Lung microvascular endothelial cell (primary cell): ENCODE data around the gene RABIF. TPM values are rescaled to one million over a fixed set of nuclear protein-coding genes. Genes with fewer than 3 reads are reported as not detected.
"Not testable (repeated sequence)": the region's sequence is repeated elsewhere in the genome, so short reads cannot be mapped to it uniquely, and the experiment has no call there.

Experiments
- DNase-seq, 2 donors: peaks; one replicate each; pipeline versions ENCODE4 v3.0.0 to v3.0.0-alpha.2; 2010; ENCODE audit warnings: low read depth in 2 of 2
- total RNA-seq: library from RNA; depleted of rRNA; stranded (reverse); fragments of >200 nt; gene quantifications from 2 replicates; pipeline ENCODE4 v1.2.1, GENCODE V29; 2014

Gene RABIF
- total RNA-seq, result 9.4 and 14.3 TPM in 2 replicates

DNA sequence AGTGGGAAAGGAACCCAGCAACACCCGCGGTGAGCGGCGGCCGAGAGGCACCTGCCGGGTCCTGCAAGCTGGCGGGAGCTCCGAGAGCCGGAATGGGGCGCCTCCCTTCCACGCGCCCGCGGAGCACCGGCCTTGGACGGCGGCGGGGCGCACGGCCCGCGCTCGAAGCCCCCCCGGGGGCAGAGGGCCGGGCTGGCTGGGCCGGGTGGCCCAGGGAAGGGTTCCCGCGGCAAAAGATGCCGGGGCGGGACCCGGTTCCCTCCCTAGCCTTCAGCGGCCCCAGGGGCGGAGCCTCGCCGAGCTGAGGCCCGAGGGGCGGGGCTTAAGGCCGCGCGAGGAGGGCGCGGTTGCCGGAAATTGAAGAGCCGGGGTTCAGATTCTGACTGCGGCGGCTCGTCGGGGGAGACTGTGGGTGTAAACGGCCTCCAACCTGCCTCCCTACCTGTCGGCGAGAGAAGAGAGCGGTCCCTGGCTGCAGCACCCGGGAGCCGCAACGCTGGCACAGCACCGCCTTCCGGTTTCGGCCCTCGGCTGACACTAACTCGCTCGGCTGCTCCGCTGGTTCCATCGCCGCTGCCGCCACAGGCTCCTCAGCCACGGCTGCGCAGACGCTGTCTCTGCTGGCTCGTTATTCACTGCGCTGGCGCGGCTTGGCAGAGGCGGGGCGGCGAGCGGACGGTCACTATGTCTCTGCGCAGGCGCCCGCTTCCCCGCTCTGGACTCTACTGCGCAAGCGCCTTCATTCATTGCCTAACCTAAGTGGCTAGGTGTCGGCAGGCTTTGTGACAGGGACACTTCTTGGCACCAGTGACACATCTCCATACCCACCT lies at the start of gene RABIF:
RABIF (minus strand) TSS at position 619 of the 830 bp plus-strand sequence; CDS start at position 568, 51 bp downstream.
- DNase-seq, result peak; percentile 96 to 97

DNA sequence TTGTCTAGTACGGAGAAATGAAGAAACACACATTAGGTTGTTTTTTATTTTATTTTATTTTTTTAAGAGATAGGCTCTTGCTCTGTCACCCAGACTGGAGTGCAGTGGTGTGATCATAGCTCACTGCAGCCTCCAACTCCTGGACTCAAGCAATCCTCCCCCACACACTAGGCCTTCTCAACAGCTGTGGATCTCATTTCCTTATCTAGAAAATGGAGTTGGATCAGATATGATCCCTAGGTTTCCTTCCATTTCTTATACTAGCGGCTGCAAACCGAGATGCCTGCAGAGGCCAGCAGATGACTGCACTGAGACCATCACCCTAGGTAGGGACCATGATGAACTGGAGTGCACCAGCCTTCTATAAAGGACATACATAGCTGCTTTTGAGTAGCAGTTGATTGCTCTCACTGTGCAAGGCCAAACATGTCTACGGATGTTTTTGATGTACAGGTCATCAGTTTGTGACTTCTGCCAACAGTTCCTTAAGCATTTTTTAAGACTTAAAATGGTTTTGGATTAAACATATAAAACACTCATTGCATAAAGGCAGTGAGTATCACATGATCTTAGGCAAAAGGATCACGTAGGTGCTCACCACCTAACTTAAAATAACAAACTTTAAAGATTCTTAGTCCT lies 49.5 kb upstream of the RABIF start:
- no peak for DNase-seq

DNA sequence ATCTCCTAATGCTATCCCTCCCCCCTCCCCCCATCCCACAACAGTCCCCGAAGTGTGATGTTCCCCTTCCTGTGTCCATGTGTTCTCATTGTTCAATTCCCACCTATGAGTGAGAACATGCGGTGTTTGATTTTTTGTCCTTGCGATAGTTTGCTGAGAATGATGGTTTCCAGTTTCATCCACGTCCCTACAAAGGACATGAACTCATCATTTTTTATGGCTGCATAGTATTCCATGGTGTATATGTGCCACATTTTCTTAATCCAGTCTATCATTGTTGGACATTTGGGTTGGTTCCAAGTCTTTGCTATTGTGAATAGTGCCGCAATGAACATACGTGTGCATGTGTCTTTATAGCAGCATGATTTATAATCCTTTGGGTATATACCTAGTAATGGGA lies 47.5 kb upstream of the RABIF start:
- DNase-seq, result not testable (repeated sequence)

DNA sequence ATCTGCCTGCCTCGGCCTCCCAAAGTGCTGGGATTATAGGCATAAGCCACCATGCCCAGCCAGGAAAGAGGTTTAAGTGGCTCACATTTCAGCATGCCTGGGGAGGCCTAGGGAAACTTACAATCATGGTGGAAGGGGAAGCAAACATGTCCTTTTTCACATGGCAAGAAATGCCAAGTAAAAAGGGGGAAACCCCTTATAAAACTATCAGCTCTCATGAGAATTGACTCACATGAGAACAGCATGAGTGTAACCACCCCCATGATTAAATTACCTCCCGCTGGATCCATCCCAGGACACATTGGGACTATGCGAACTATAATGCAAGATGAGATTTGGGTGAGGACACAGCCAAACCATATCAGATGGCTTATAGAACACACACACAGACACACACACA lies 46.9 kb upstream of the RABIF start:
- DNase-seq, result no peak

DNA sequence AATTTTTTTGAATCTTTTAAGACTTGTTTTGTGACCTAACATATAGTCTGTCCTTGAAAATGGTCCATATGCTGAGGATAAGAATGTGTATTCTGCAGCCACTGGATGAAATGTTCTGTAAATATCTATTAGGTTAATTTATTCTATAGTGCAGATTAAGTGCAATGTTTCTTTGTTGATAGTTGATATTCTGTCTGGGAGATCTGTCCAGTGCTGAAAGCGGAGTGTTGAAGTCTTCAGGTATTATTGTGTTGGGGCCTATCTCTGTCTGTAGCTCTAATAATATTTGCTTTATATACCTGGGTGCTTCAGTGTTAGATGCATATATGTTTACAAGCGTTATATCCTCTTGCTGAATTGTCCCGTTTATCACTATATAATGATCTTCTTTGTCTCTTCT lies 45.8 kb upstream of the RABIF start:
- DNase-seq, result no peak

DNA sequence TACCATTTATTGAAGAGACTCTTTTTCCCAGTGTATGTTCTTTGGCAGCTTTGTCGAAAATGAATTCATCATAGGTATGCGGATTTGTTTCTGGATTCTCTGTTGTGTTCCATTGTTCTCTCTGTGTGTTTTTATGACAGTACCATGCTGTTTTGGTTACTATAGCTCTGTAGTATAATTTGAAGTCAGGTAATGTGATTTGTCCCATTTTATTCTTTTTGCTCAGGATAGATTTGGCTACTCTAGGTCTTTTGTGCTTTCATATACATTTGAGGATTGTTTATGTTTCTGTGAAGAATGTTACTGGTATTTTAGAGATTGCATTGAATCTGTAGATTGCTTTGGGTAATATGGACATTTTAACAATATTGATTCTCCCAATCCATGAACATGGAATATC lies 43.5 kb upstream of the RABIF start:
- no peak for DNase-seq

DNA sequence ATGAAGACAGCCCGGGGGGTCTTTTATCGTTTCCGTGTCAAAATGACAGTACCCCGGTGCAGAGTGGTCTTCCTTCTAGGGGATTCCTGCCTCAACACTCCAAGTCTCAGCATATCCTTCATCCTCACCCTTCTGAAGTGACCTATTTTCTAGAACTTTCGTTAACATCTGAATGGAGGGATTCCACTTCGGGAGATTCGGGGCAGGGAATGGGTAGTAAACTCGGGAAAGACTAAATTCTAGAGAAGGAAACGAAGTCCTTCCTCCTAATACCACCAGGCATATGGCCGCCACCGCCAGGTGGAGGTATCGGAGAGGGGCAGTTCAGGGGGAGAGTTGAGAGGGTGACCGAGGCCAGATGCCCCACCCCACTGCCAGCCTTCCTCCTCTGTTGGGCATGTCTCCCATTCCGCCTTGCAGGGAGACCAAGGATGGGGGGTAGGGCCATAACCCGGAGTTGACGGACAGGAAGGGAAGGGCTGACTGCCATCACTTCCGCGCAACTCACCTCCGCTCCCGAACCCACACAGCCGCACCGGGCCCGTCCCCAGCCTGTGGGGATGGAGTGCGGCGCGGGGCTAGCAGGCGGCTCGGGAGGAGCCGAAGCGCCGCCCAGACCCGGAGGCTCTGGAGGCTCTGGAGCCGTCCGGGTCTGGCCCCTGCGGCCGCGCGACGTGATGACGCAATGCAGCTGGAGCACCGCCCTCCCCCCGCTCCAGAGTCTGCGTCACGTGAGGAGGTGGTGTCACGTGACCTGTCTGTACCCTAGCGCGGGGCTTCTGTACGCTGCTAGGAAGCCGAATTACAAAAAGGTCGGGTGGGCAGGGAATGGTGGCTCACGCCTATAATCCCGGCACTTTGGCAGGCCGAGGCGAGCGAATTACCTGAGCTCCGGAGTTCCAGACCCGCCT lies 37.9 kb upstream of the RABIF start, which contains the start of gene KLHL12:
KLHL12 (minus strand) TSS at position 654 of the 911 bp plus-strand sequence. CDS start 2,072 bp downstream, outside the sequence.
- DNase-seq, result peak; percentile 98 to 99

DNA sequence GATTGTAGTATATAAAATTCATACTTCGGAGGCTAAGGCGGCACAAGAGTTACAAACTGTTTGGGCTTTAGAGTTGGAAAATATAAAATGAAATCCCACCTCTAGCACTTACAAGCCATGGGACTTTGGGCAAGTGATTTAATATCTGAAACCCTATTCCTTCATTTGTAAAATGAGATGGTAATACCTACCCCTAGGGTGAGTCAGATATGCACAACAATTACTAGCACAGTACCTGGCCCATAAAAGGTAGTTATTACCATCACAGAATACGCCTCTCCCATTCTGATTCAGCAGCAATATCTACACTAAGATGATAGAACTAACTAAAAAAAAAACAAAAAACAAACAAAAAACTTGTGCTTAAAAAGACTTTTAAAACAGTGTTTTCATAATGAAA lies 34.6 kb upstream of the RABIF start:
- DNase-seq, result no peak

DNA sequence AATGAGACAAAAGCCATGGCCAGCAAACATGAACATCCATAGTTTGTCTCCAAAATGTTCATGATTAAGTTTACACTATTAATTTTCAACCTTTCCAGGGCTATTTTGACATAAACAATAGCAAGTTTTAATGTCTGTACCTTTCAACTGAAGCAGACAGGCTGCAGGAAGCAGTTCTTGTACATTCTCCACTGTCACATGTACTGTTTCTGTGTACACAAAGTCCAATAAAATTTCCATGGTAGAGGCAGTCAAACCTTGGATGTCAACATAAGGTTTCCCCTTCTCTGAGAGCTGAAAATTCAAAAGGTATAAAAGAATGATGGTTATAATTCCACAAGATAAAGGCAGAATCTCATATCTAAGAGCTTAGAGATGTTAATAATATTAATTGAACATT lies 30.7 kb upstream of the RABIF start:
- no peak for DNase-seq

DNA sequence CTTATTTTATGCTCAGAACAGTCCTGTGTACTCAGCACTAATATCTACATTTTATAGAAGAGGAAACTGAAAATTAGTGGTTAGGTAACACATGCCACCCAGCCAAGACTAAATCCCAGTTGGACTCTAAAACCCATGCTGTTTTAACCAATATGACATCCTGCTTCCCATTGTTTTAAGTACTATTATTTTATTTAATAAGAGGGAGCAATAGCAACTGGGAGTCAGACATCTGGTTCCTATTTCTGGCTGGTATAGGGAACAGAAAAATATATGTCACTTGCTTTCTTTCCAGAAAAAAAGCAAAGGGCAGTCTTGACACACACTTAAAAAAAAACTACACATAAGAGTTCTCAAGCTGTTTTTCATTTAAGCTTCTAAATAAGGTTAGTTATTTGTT lies 26.2 kb upstream of the RABIF start:
- no peak for DNase-seq

DNA sequence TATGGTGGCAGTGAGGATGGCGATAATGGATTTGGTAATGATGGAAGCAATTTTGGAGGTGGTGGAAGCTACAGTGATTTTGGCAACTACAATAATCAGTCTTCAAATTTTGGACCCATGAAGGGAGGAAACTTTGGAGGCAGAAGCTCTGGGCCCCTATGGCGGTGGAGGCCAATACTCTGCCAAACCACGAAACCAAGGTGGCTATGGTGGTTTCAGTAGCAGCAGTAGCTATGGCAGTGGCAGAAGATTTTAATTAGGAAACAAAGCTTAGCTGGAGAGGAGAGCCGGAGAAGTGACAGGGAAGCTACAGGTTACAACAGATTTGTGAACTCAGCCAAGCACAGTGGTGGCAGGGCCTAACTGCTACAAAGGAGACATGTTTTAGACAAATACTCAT lies 23.5 kb upstream of the RABIF start:
- DNase-seq, result not testable (repeated sequence)

DNA sequence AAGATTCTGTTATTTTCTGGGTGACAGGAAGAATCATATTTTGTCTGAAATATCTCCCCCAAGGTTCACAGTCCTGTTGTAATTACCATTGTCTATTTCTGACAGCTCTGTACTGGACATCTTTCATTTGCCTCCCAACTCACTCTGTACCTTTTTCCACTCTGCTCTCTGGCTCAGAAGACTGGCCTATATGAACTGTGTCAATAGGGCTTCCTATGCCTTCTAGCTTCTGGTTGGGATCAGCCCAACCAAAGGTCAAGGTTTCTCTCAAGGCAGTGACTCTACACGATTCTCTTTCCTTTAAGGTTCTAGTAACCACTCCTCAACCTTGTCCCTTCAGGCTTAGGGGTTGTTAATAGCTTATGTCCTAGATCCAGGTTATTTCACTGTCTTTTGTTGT lies 20.5 kb upstream of the RABIF start:
- no peak for DNase-seq

DNA sequence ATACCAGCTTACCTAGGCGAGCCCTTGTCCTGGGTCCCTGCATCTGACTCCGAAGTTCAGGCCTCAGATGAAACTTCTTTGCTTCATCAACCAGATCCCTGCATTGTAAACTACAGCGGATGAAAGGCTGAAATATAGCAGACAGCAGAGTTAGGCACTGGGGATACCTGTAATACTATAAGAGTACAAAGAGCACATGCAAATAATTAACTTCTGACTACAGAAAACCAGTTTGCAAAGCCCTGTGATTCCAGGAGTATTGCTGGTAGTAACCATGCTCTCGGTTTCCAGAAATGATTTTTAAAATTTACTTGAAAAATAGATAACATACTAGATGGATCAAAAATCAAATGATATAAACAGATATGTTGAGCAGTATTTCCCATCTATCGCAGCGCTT lies 20.0 kb upstream of the RABIF start:
- no peak for DNase-seq

DNA sequence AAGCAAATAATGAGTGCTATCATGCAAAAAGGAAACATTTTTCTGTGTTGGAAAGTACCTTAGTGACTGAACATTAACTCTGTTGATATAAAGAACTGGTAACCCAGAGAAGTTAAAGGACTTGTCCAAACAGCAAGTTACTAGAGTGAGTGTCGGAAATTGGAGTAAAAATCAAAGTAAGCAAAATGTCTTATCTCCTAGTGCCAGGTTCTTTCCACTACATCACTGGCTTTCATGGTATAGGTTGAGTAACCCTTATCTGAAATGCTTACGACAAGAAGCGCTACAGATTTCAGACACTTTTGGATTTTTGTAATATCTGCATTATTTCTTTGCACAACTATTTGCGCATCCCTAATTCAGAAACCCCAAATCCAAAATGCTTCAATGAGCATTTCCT lies 16.4 kb upstream of the RABIF start:
- DNase-seq, result no peak

DNA sequence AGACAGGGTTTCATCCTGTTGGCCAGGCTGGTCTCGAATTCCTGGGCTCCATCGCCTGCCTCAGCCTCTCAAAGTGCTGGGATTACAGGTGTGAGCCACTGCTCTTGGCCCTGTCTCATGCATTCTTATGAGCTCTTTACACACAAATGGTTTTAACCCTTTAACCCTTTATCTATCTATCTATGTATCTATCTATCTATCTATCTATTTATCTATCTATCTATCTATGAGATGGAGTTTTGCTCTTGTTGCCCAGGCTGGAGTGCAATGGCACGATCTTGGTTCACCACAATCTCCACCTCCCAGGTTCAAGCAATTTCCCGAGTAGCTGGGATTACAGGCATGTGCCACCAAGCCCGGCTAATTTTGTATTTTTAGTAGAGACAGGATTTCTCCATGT lies 14.9 kb upstream of the RABIF start:
- not testable (repeated sequence) for DNase-seq

DNA sequence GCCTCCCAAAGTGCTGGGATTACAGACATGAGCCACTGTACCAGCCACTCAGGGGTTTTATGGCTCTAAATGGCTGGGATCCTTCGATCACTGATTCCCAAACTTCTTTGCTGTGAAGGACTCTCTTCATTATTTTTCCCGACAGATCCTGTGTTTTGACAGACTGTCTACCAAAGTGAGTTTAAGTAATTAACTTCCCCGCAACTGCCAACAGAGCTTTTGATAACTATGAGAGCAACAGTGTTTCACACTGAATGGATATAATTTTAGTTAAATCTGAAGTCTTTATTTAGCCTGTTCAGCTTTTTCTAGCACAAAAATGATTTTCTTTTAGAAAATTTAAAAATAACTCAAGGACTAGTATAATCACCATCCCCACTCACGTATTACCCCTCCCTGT lies 12.6 kb upstream of the RABIF start:
- no peak for DNase-seq

DNA sequence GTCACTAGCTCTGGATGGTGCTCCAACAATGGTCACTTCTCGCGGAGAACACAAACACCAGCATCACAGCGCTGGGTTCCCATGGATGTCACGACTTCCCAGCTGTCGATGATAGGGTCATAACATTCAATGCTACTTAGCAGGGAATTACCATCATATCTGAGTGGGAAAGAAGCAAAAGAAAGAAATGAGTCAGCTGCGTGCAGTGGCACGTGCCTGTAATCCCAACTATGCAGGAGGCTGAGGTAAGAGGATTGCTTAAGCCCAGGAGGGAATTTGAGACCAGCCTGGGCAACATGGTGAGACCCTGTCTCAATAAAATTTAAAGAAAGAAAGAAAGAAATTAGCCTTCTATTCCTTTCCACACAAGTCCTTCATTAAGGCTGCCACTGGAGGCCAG lies 3.6 kb upstream of the RABIF start:
- DNase-seq, result no peak

DNA sequence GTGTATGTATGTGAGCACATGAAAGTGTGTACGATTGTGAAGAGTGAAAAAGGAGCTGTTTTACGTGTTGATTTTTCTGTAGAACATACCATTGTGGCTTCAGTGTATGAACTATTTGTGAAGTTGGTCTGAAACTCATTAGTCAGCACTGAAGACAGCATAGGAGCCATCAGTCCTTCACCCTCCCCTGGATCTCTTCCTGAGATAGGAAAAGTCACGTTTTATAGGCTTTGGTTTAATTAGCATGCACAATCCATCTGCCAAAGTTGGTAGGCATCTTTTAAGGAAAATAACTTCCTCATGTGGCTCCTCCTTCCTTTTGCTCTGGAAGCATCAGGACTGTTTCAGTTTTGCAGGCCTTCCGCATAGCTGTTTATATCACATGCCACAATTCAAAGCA lies 1.4 kb upstream of the RABIF start:
- DNase-seq, result no peak

DNA sequence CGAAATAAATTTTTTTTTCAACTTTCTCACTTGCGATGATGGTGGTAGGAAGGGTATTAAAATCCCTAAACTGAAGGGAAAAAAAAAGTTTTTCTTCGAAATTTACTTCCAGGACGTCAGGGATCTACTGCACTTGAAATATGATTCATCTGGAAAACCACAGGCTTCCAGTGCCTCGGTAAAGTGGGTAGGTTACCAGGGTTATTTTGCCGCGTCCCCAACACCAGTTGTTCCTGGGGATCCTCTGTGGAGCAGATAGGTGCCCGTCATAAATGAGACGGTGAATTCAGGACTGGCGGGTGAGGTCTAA lies 773 bp downstream of the RABIF start:
- DNase-seq, result peak in 1 of 2 donors; percentile 45

DNA sequence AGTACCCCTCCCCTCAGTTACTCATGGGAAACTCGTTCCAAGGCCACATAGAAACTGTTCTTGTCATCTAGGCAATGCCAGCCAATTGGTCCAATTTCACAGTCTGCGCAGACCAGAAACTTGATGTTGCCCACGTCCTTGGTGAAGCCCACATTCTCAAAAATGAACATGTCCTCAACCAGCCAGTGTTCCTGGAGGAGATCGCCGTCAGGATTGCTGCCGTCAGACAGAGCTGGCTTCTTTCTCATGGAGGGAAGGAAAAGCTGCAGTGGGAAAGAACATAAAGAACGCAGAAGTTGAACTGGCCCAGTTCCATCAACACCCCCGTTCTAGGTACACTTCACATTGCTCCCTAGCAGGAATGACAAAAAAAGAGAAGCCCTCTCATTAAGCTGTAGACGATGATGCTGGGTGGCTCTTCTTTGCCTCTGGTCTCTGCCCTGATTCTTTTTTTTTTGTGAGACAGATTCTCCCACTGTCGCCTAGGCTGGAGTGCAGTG lies 7.9 kb downstream of the RABIF start:
- no peak for DNase-seq

DNA sequence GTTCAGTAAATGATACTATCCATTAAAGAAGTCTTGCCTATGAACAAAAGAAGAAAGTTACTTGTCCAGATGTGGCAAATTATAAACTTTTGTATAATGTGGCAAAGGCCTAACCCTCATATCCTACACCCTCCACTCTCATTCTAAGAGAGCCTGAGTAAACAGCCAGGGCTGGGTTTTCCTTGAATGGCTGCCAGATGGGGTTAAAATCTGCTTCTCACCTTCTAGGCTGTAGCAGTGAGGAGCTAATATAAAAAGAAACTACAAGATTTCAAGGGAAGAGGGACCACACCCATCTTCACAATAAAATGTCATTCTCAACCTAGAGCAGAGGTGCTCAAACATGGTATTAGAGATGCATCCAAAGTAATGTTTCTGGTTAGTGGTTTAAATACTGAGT lies 8.9 kb downstream of the RABIF start:
- no peak for DNase-seq

DNA sequence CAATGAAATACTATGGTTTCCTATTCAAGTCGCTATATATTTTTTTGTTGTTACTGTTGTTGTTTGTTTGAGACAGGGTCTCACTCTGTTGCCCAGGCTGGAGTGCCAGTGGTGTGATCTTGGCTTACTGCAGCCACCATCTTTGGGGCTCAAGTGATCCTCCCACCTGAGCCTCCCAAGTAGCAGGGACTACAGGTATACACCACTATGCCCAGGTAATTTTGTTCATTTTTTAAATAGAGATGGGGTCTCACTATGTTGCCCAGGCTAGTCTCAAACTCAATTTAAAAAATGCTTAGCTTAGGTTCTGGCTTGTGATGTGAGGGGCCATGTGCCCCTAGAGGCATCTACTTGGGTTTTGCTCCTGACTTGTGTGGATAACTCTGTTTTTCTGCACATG lies 9.8 kb downstream of the RABIF start:
- DNase-seq, result no peak
